Right ventricle myocardium inferior (tissue), 1 donor: ENCODE measurements around the gene SEH1L. TPM values are rescaled to one million over a fixed set of nuclear protein-coding genes. Genes with fewer than 3 reads are reported as not detected.
"Not testable (repeated sequence)": the region's sequence is repeated elsewhere in the genome, so short reads cannot be mapped to it uniquely, and the experiment has no call there.

Experiments
- ATAC-seq: fragments of 200-7000 bp; cut with Tn5 transposase; one replicate; pipeline ENCODE4 v1.9.1; 2020; ENCODE audit warnings: mild to moderate bottlenecking, moderate library complexity
- DNase-seq: peaks from one replicate; pipeline ENCODE4 v3.0.0; 2021; ENCODE audit errors: missing footprints
- intact Hi-C: fragments of 100-400 bp; cut with DNase I; formaldehyde crosslinking; loops from one replicate; pipeline ENCODE4 v1.11.0; 2022
- total RNA-seq: library from RNA; stranded (reverse); fragmentation: NEBNext Ultra II Directional; extraction: Animal tissue kit (Norgen Biotek cat#: 25700); gene quantifications from one replicate; pipeline ENCODE4 v1.2.1, GENCODE V29; 2021
- donor health status: DM: no; HTN: yes; CAD: no; lungs with severe emphysema.

Gene SEH1L
- total RNA-seq, 1 donor from 2014 or later: 19.7 TPM

GRCh38 chr18:12933327-12933726, 14.5 kb upstream of the SEH1L start:
- intact Hi-C loops: loop anchor here (10.0 kb wide), 1 partner anchor 539 kb away; no protein-coding TSS in a partner anchor
- no peak for ATAC-seq

GRCh38 chr18:12934454-12935071, 13.2 kb upstream of the SEH1L start:
- DNase-seq (peak; percentile 89), ATAC-seq (peak; percentile 87)
- intact Hi-C loops: loop anchor here (1.0 to 10.0 kb wide), 3 partner anchors 190 to 540 kb away; no protein-coding TSS in a partner anchor

More at GRCh38 chr18:12933327-12933726, 14.5 kb upstream of the SEH1L start:
- no peak for DNase-seq

- DNase-seq (no peak), ATAC-seq (no peak)
- intact Hi-C loops: loop anchor here (10.0 kb wide), 1 partner anchor 544 kb away; no protein-coding TSS in a partner anchor
Observed at GRCh38 chr18:12939162-12939561, 8.6 kb upstream of the SEH1L start.

- intact Hi-C loops: no loop called here
- DNase-seq (no peak), ATAC-seq (no peak)
Observed at GRCh38 chr18:12943215-12943614, 4.6 kb upstream of the SEH1L start.

- intact Hi-C loops: loop anchor here (5.0 kb wide), 1 partner anchor 48 kb away; the partner anchor contains the start of gene CEP192
- ATAC-seq (no peak), DNase-seq (no peak)
Observed at GRCh38 chr18:12944709-12945108, 3.1 kb upstream of the SEH1L start.

- intact Hi-C loops: loop anchor here (2.0 to 5.0 kb wide), 2 partner anchors 46 to 64 kb away; partner anchors contain the start of gene CEP192
- no peak for DNase-seq
- ATAC-seq: no peak
Observed at GRCh38 chr18:12946549-12947284, 1.1 kb upstream of the SEH1L start.

- intact Hi-C loops: loop anchor here (5.0 kb wide), 1 partner anchor 44 kb away; the partner anchor contains the start of gene CEP192
- peak; percentile 86 for ATAC-seq
- DNase-seq: peak; percentile 98
Observed at GRCh38 chr18:12948050-12948804, 416 bp downstream of the SEH1L start.

GRCh38 chr18:12958478-12958877, 10.7 kb downstream of the SEH1L start:
- intact Hi-C loops: no loop called here
- DNase-seq (no peak), ATAC-seq (no peak)

- no peak for ATAC-seq
- intact Hi-C loops: no loop called here
Observed at GRCh38 chr18:12960395-12960794, 12.6 kb downstream of the SEH1L start.

GRCh38 chr18:12960853-12961397, 13.1 kb downstream of the SEH1L start:
- DNase-seq: no peak
- intact Hi-C loops: no loop called here
- no peak for ATAC-seq

More at GRCh38 chr18:12960395-12960794, 12.6 kb downstream of the SEH1L start:
- no peak for DNase-seq

- ATAC-seq: no peak
Observed at GRCh38 chr18:12963069-12963468, 15.3 kb downstream of the SEH1L start.

GRCh38 chr18:12968115-12968514, 20.3 kb downstream of the SEH1L start:
- ATAC-seq (no peak), DNase-seq (no peak)
- intact Hi-C loops: no loop called here

More at GRCh38 chr18:12963069-12963468, 15.3 kb downstream of the SEH1L start:
- intact Hi-C loops: no loop called here
- DNase-seq: no peak

GRCh38 chr18:12968619-12969018, 20.8 kb downstream of the SEH1L start:
- intact Hi-C loops: no loop called here
- ATAC-seq (no peak), DNase-seq (no peak)

GRCh38 chr18:12973562-12974213, 25.9 kb downstream of the SEH1L start:
- ATAC-seq (no peak), DNase-seq (no peak)
- intact Hi-C loops: no loop called here

GRCh38 chr18:12975488-12975887, 27.7 kb downstream of the SEH1L start:
- ATAC-seq: peak; percentile 26
- no peak for DNase-seq
- intact Hi-C loops: no loop called here

GRCh38 chr18:12976305-12976704, 28.5 kb downstream of the SEH1L start:
- no peak for DNase-seq
- intact Hi-C loops: no loop called here
- no peak for ATAC-seq

- ATAC-seq, intact Hi-C loops, DNase-seq: not testable (repeated sequence)
Observed at GRCh38 chr18:12980065-12980464, 32.3 kb downstream of the SEH1L start.

GRCh38 chr18:12989397-12990122, 41.7 kb downstream of the SEH1L start:
- ATAC-seq (no peak), DNase-seq (no peak)
- intact Hi-C loops: loop anchor here (5.0 to 10.0 kb wide), 2 partner anchors 42 to 615 kb away; partner anchors contain the start of genes AFG3L2 and SEH1L
